GM12878 (cell line): ENCODE results near the gene DNMT1. TPM values are rescaled to one million over a fixed set of nuclear protein-coding genes. Genes with fewer than 3 reads are reported as not detected.

Experiments used
- ATAC-seq: fragments of 200-7000 bp; cut with Tn5 transposase; 3 replicates; pipeline ENCODE4 v1.9.1; 2020; ENCODE audit warnings: mild to moderate bottlenecking, moderate library complexity
- BruUV-seq: library from RNA; stranded (reverse); fragments of 400-500 nt; replicated peaks from 2 replicates; lab custom pipeline; 2021; lab: Mats Ljungman, UMichigan
- CTCF ChIA-PET: fragments of 300-600 bp; sonication (Branson Sonifier 250); formaldehyde crosslinking; extraction: SDS; loops from one replicate; lab custom pipeline; 2021; ENCODE audit warnings: inconsistent platforms; lab: Yijun Ruan, JAX
- POLR2A ChIA-PET: fragments of 350-600 bp; formaldehyde crosslinking; extraction: SDS; loops from one replicate; lab custom pipeline; 2021; ENCODE audit warnings: inconsistent platforms; lab: Charles Lee
- RAD21 ChIA-PET: fragments of 300-600 bp; sonication (Branson Sonifier 250); formaldehyde crosslinking; loops from one replicate; lab custom pipeline; 2023; ENCODE audit warnings: antibody characterized with exemption; ENCODE audit not compliant: unreplicated experiment; lab: Charles Lee
- SMC1A ChIA-PET: fragments of 300-600 bp; sonication (Branson Sonifier 250); formaldehyde crosslinking; loops from one replicate; lab custom pipeline; 2023; ENCODE audit not compliant: unreplicated experiment, uncharacterized antibody; lab: Charles Lee
- DNase-seq: peaks from one replicate; pipeline ENCODE4 v3.0.0-alpha.2; 2011; ENCODE audit warnings: low read depth, low spot score
- FAIRE-seq: peaks from 3 replicates; lab custom pipeline; 2011; peaks lifted over from hg19 to GRCh38; lab: Jason Lieb, UNC
- H2AFZ ChIP-seq: 2 replicates; pipeline ENCODE4 v1.6.0; 2011; ENCODE audit warnings: low read depth, low read length, control low read depth; ENCODE audit not compliant: control insufficient read depth
- H3K27ac ChIP-seq: 2 replicates; pipeline ENCODE4 v1.5.1; 2011; ENCODE audit warnings: control low read depth; ENCODE audit not compliant: control insufficient read depth, insufficient read depth
- H3K27me3 ChIP-seq, 2 experiments: replicated peaks in 1 of 2; 2 replicates each; pipeline versions ENCODE4 v1.6.0 to v1.6.1; 2011; ENCODE audit warnings: low read length in 1 of 2; ENCODE audit not compliant: control insufficient read depth in 2 of 2, insufficient read depth in 2 of 2
- H3K36me3 ChIP-seq, 2 experiments: 2 replicates each; pipeline ENCODE4 v1.5.1; 2011; ENCODE audit warnings: low read length in 1 of 2; ENCODE audit not compliant: control insufficient read depth in 2 of 2, insufficient read depth in 2 of 2
- H3K4me1 ChIP-seq: 2 replicates; pipeline ENCODE4 v1.6.1; 2011; ENCODE audit warnings: mild to moderate bottlenecking, low read length, moderate library complexity, mixed read lengths; ENCODE audit not compliant: control insufficient read depth, insufficient read depth
- H3K4me2 ChIP-seq: 2 replicates; pipeline ENCODE4 v1.6.0; 2011; ENCODE audit warnings: control low read depth; ENCODE audit not compliant: control insufficient read depth, insufficient read depth
- H3K4me3 ChIP-seq: fragments of 200-600 bp; sonication (generic); 2 replicates; pipeline ENCODE4 v1.5.1; 2016
- H3K79me2 ChIP-seq: 2 replicates; pipeline ENCODE4 v1.6.0; 2011; ENCODE audit warnings: low read length; ENCODE audit not compliant: control insufficient read depth, insufficient read depth
- H3K9ac ChIP-seq: 2 replicates; pipeline ENCODE4 v1.8.0; 2011; ENCODE audit warnings: low read length, control low read depth, mixed read lengths; ENCODE audit not compliant: control insufficient read depth, insufficient read depth
- H3K9me3 ChIP-seq: replicated peaks from 3 replicates; pipeline ENCODE4 v1.5.1; 2011; ENCODE audit warnings: mild to moderate bottlenecking, low read length; ENCODE audit not compliant: control insufficient read depth, insufficient read depth
- H4K20me1 ChIP-seq: 2 replicates; pipeline ENCODE4 v1.6.0; 2011; ENCODE audit not compliant: control insufficient read depth, insufficient read depth
- ESRRA ChIP-seq: IDR thresholded peaks from 2 replicates; pipeline ENCODE4 v1.6.1; 2012; ENCODE audit warnings: mild to moderate bottlenecking, low read length, improper control_type of control experiment
- NFYB ChIP-seq: IDR thresholded peaks from 2 replicates; pipeline ENCODE4 v1.6.1; 2011; ENCODE audit warnings: low read depth, mild to moderate bottlenecking, low read length, improper control_type of control experiment, moderate library complexity; ENCODE audit not compliant: insufficient read depth
- NR2F1 ChIP-seq: fragments of 450-650 bp; conservative IDR thresholded peaks from 2 replicates; pipeline ENCODE4 v1.6.1; 2017; ENCODE audit warnings: mild to moderate bottlenecking
- POLR2A ChIP-seq: IDR thresholded peaks from 2 replicates; pipeline ENCODE4 v1.6.1; 2011; ENCODE audit warnings: low read depth, mild to moderate bottlenecking, low read length
- POLR2AphosphoS5 ChIP-seq: IDR thresholded peaks from 2 replicates; pipeline ENCODE4 v1.6.1; 2011; ENCODE audit warnings: mild to moderate bottlenecking, low read length, inconsistent platforms
- RAD21 ChIP-seq: IDR thresholded peaks from 2 replicates; pipeline ENCODE4 v1.6.1; 2011; ENCODE audit warnings: mild to moderate bottlenecking, low read depth, low read length, moderate library complexity; ENCODE audit not compliant: insufficient read depth
- SIN3A ChIP-seq: IDR thresholded peaks from 2 replicates; pipeline ENCODE4 v1.6.1; 2012; ENCODE audit warnings: low read depth, low read length, improper control_type of control experiment
- SMAD1 ChIP-seq: fragments of 450-650 bp; IDR thresholded peaks from 2 replicates; pipeline ENCODE4 v1.6.1; 2018; ENCODE audit warnings: mild to moderate bottlenecking, low read depth; ENCODE audit not compliant: partially characterized antibody
- WGBS: methylation state at CpG from one replicate; pipeline ENCODE4 v1.1.6; 2016; ENCODE audit warnings: low lambda C conversion rate; ENCODE audit not compliant: insufficient replicate concordance, insufficient coverage; ENCODE audit errors: missing lambda C conversion rate; 5-methylcytosine and 5-hydroxymethylcytosine counted together
- in situ Hi-C: fragments of 300-500 bp; cut with MboI; formaldehyde crosslinking; loops from 9 replicates; pipeline ENCODE4 v1.14.3; 2018; ENCODE audit warnings: mixed read lengths
- intact Hi-C: fragments of 100-400 bp; cut with micrococcal nuclease; formaldehyde crosslinking; loops from one replicate; pipeline ENCODE4 v1.14.2; 2022; ENCODE audit not compliant: unreplicated experiment
- polyA plus RNA-seq, 11 experiments: library from polyadenylated mRNA; depleted of rRNA in 4 of 11; unstranded in 6 of 11; stranded (reverse) in 5 of 11; fragments of >200 nt; fragmentation: Nextera tagmentation in 4 of 11; fragmentation: Illumina TruSeq in 1 of 11; extraction: Ambion mirVana in 4 of 11; extraction: Trizol in 1 of 11; gene quantifications; 1 replicate in 1 of 11; 2 replicates in 10 of 11; pipeline versions ENCODE4 v1.2.1 to v1.2.3, GENCODE V29; 2011 to 2016; ENCODE audit warnings: inconsistent platforms in 2 of 11, missing spikeins in 2 of 11, low read depth in 1 of 11
- total RNA-seq, 4 experiments: library from RNA; depleted of rRNA in 3 of 4; stranded (reverse); fragments of >200 nt in 3 of 4; fragmentation: Illumina TruSeq in 1 of 4; extraction: Trizol in 1 of 4; gene quantifications; 2 replicates each; pipeline versions ENCODE4 v1.2.1 to v1.2.3, GENCODE V29; 2013 to 2021
- TF ChIP-seq, protein P1 (sequence below): IDR thresholded peaks from 2 replicates; pipeline ENCODE4 v1.6.1; 2011; ENCODE audit warnings: borderline replicate concordance, low read depth, mild to moderate bottlenecking, moderate library complexity, mixed read lengths, low read length; ENCODE audit not compliant: insufficient read depth; ENCODE audit errors: extremely low read length

Gene DNMT1
- total and polyA plus RNA-seq, 10 of the 15 experiments (the other 5 are each of a cell fraction or from before 2014, with no cell fraction given), result 70.0 to 290 (median 133) TPM

DNA sequence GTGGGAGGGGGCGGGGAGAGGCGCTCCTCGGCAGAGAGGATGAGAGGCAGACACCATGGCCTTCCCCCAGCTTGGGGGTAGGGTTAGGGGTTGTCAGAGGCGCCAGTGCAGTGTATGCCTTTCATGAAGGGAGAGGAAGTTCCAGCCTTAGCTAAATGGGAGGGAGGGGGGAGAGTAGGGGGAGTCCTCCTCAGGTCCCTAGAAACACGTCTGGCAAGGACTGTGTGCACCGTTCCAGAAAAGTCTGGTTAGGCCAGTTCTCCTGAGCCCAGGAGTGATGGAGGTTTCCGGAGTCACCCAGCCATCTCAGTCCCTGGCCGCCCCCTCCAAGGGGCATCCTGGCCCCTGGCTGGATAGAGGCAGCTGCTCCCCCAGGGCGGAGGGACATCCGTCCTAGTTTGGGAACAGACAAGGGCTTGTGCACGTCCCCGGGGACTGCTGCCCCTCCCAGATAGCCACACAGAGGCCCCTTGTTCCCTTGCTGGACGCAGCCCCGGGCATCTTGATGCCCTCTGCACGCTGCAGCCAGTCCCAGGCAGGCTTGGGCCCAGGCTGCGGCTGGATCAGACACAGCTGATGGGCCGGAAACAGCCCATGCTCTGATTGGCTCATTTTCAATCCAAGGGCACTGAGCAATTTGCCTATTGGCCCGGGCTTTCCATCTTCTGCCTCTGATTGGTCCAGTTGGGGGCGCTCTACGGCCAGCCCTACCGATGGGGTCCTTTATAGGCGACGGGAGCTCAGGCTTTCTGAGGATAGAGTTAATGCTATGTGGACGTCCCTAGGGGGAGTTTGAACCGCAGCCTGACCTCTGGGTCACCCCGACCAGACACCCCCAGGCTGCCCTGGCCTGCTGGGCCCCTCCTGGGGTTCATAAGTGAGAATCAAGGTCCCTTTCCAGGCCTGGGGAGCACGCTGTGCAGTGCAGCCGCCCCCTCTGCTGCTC lies 32.5 kb upstream of the DNMT1 start:
- in situ Hi-C loops, result loop anchor here (25.0 kb wide), 1 partner anchor 1090 kb away; the partner anchor contains the start of genes OR7G3 and ZNF317
- BruUV-seq, result no TSS peak

More for the DNA sequence above, 32.5 kb upstream of the DNMT1 start:
- Histone ChIP-seq H3K27ac (no peak overlapping the region), H3K4me2 (0 out of 2 replicates have a peak overlapping the region, but pooled peaks have one; percentile 17), H2AFZ (no peak overlapping the region), H3K9me3 (no peaks in the 10 kb centered on the region; the same call in 2 of the 3 replicates)
- no peak for ATAC-seq
- intact Hi-C loops, result no loop called here
- TF ChIP-seq POLR2A, result peak; percentile 24; the same call in 1 of the 2 replicates
- TF ChIP-seq NFYB, result peak; percentile 77
- TF ChIP-seq ESRRA, result no peak
- no peak for TF ChIP-seq SIN3A
- TF ChIP-seq POLR2AphosphoS5, result 0 out of 2 replicates have a peak, but pooled peaks have one; percentile 43
- TF ChIP-seq, protein P1, sequence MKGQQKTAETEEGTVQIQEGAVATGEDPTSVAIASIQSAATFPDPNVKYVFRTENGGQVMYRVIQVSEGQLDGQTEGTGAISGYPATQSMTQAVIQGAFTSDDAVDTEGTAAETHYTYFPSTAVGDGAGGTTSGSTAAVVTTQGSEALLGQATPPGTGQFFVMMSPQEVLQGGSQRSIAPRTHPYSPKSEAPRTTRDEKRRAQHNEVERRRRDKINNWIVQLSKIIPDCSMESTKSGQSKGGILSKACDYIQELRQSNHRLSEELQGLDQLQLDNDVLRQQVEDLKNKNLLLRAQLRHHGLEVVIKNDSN, result no peak
- TF ChIP-seq SMAD1, result no peak
- peak; percentile 54; the same call in 1 of the 2 replicates for TF ChIP-seq NR2F1
- 0 out of 2 replicates have a peak, but pooled peaks have one; percentile 10 for TF ChIP-seq RAD21
- TF ChIP-seq, all 136 proteins: peak for 5
- CTCF ChIA-PET, result interaction anchor here (0.8 to 9.8 kb wide), 7 partner anchors 8 to 297 kb away, joined by 3 to 148 read pairs (median 7); partner anchors contain the start of gene MRPL4
- H3K27me3 ChIP-seq, result no peaks in the 10 kb centered on the region
- H3K4me3 ChIP-seq, result no peak overlapping the region
- SMC1A ChIA-PET, result interaction anchor here (0.6 to 8.8 kb wide), 7 partner anchors 13 to 299 kb away, joined by 3 to 78 read pairs (median 4); partner anchors contain the start of gene DNMT1
- peaks cover 5 to 11% of the 10 kb centered on the region in 2 experiments; a peak in 3 of 4 replicates for H3K36me3 ChIP-seq
- POLR2A ChIA-PET, result interaction anchor here (0.5 to 2.5 kb wide), 5 partner anchors 10 to 212 kb away, joined by 3 to 17 read pairs (median 7); no protein-coding TSS in a partner anchor
- 91% methylated on average over 28 of the region's 28 CpGs for WGBS
- H4K20me1 ChIP-seq, result no peaks in the 10 kb centered on the region
- FAIRE-seq (no peak), DNase-seq (no peak)
- peaks cover 31% of the 10 kb centered on the region for H3K4me1 ChIP-seq
- RAD21 ChIA-PET, result interaction anchor here (2.8 to 8.2 kb wide), 2 partner anchors 15 to 21 kb away, joined by 9 to 98 read pairs; partner anchors contain the start of gene MRPL4
- peaks cover 60% of the 10 kb centered on the region for H3K79me2 ChIP-seq
- no peak overlapping the region for H3K9ac ChIP-seq
